GM23338 (cell line): ENCODE measurements around the gene GYPC.

Experiments
- CTCF ChIP-seq, 2 experiments: fragments of 200-600 bp in 1 of 2; sonication (generic) in 1 of 2; conservative IDR thresholded peaks; 2 replicates each; pipeline versions ENCODE4 v1.5.1 to v1.6.1; 2016 to 2017; ENCODE audit warnings: antibody characterized with exemption in 2 of 2, low read depth in 2 of 2, mild to moderate bottlenecking in 2 of 2, moderate library complexity in 1 of 2
- EZH2 ChIP-seq: fragments of 200-600 bp; sonication (generic); IDR thresholded peaks from one replicate; pipeline ENCODE4 v1.8.0; 2017; ENCODE audit warnings: antibody characterized with exemption, mild to moderate bottlenecking, low read depth; ENCODE audit not compliant: unreplicated experiment
- EZH2phosphoT487 ChIP-seq: fragments of 200-600 bp; sonication (generic); IDR thresholded peaks from one replicate; pipeline ENCODE4 v1.8.1; 2018; ENCODE audit warnings: antibody characterized with exemption; ENCODE audit not compliant: unreplicated experiment
- NANOG ChIP-seq: IDR thresholded peaks from 2 replicates; pipeline ENCODE4 v1.6.1; 2016; ENCODE audit warnings: antibody characterized with exemption, borderline replicate concordance
- POLR2AphosphoS5 ChIP-seq: IDR thresholded peaks from 2 replicates; pipeline ENCODE4 v1.6.1; 2016; ENCODE audit warnings: antibody characterized with exemption, low read depth
- REST ChIP-seq: IDR thresholded peaks from one replicate; pipeline ENCODE4 v1.6.1; 2018; ENCODE audit warnings: antibody characterized with exemption; ENCODE audit not compliant: unreplicated experiment
- ZNF114 ChIP-seq: fragments of 250-450 bp; sonication (Bioruptor Pico); IDR thresholded peaks from 2 replicates; pipeline ENCODE4 v1.5.0; 2020; ENCODE audit warnings: mild to moderate bottlenecking, moderate library complexity
- ZNF331 ChIP-seq: fragments of 250-450 bp; sonication (Bioruptor Pico); IDR thresholded peaks from 2 replicates; pipeline ENCODE4 v1.5.0; 2020; ENCODE audit warnings: low read depth, mild to moderate bottlenecking, moderate library complexity

- TF ChIP-seq CTCF (conservative IDR thresholded peaks at IDR 0.05; ENCODE audit: low read depth in 2 of 2) (no peak), ZNF114 (CRISPR knock-in tag) (no peak), EZH2phosphoT487 (no peak), EZH2 (no peak), POLR2AphosphoS5 (no peak), NANOG (no peak), REST (no peak), ZNF331 (CRISPR knock-in tag) (no peak)
These were observed 73.9 kb downstream of the GYPC start for GRCh38 chr2:126729896-126730295.
